H9 (cell line): Measurements from ENCODE around the gene TTC23L. TPM values are rescaled to one million over a fixed set of nuclear protein-coding genes. Genes with fewer than 3 reads are reported as not detected.

Experiments
- DNase-seq: peaks from one replicate; pipeline ENCODE4 v3.0.0-alpha.2; 2017
- H2AFZ ChIP-seq: one replicate; pipeline ENCODE4 v1.6.1; 2013; ENCODE audit warnings: mild to moderate bottlenecking, low read length, control low read depth, moderate library complexity
- H2AK5ac ChIP-seq: 2 replicates; pipeline ENCODE4 v1.6.1; 2013; ENCODE audit warnings: low read length, control low read depth, mixed read lengths; ENCODE audit not compliant: insufficient read length
- H2BK120ac ChIP-seq: one replicate; pipeline ENCODE4 v1.6.1; 2013; ENCODE audit warnings: low read depth, mild to moderate bottlenecking, low read length, control low read depth, inconsistent platforms; ENCODE audit not compliant: poor library complexity, severe bottlenecking
- H2BK12ac ChIP-seq: 2 replicates; pipeline ENCODE4 v1.6.1; 2013; ENCODE audit warnings: low read length, control low read depth, mixed read lengths, low read depth; ENCODE audit not compliant: insufficient read length
- H2BK15ac ChIP-seq: 2 replicates; pipeline ENCODE4 v1.6.1; 2013; ENCODE audit warnings: low read depth, low read length, control low read depth
- H2BK20ac ChIP-seq: one replicate; pipeline ENCODE4 v1.6.1; 2013; ENCODE audit warnings: low read depth, mild to moderate bottlenecking, low read length, control low read depth, inconsistent platforms; ENCODE audit not compliant: poor library complexity, severe bottlenecking
- H2BK5ac ChIP-seq: 2 replicates; pipeline ENCODE4 v1.6.1; 2013; ENCODE audit warnings: low read length, control low read depth, mixed read lengths; ENCODE audit not compliant: insufficient read length
- H3K14ac ChIP-seq: 2 replicates; pipeline ENCODE4 v1.6.1; 2013; ENCODE audit warnings: low read length, control low read depth; ENCODE audit not compliant: insufficient read depth
- H3K18ac ChIP-seq: 2 replicates; pipeline ENCODE4 v1.6.1; 2013; ENCODE audit warnings: low read depth, mild to moderate bottlenecking, mixed read lengths, low read length, control low read depth; ENCODE audit not compliant: insufficient read length
- H3K23ac ChIP-seq: 2 replicates; pipeline ENCODE4 v1.6.1; 2013; ENCODE audit warnings: low read length, control low read depth, mixed read lengths, low read depth; ENCODE audit not compliant: insufficient read length
- H3K23me2 ChIP-seq: 2 replicates; pipeline ENCODE4 v1.6.1; 2013; ENCODE audit warnings: low read depth, mild to moderate bottlenecking, mixed read lengths, low read length, control low read depth; ENCODE audit not compliant: insufficient read length, poor library complexity, severe bottlenecking
- H3K27ac ChIP-seq: 2 replicates; pipeline ENCODE4 v1.5.1; 2013; ENCODE audit warnings: low read length, control low read depth, mixed read lengths, low read depth; ENCODE audit not compliant: insufficient read length
- H3K27me3 ChIP-seq: 2 replicates; pipeline ENCODE4 v1.6.1; 2013; ENCODE audit warnings: low read length, control low read depth, inconsistent platforms; ENCODE audit not compliant: insufficient read depth
- H3K4ac ChIP-seq: 2 replicates; pipeline ENCODE4 v1.6.1; 2013; ENCODE audit warnings: low read depth, mild to moderate bottlenecking, control low read depth, inconsistent platforms, low read length, moderate library complexity
- H3K4me1 ChIP-seq: 2 replicates; pipeline ENCODE4 v1.6.1; 2013; ENCODE audit warnings: low read length, control low read depth, inconsistent platforms; ENCODE audit not compliant: insufficient read depth
- H3K4me2 ChIP-seq: 2 replicates; pipeline ENCODE4 v1.6.1; 2013; ENCODE audit warnings: low read length, control low read depth, mixed read lengths; ENCODE audit not compliant: insufficient read length, insufficient read depth
- H3K56ac ChIP-seq: 2 replicates; pipeline ENCODE4 v1.6.1; 2013; ENCODE audit warnings: low read depth, mild to moderate bottlenecking, mixed read lengths, low read length, control low read depth; ENCODE audit not compliant: insufficient read length
- H3K79me1 ChIP-seq: 2 replicates; pipeline ENCODE4 v1.6.1; 2013; ENCODE audit warnings: low read depth, mild to moderate bottlenecking, moderate library complexity, low read length, control low read depth, inconsistent platforms; ENCODE audit not compliant: insufficient read depth, poor library complexity, severe bottlenecking
- H3K79me2 ChIP-seq: 2 replicates; pipeline ENCODE4 v1.6.1; 2013; ENCODE audit warnings: low read length, control low read depth, inconsistent platforms; ENCODE audit not compliant: insufficient read depth
- H3K9ac ChIP-seq: 2 replicates; pipeline ENCODE4 v1.6.1; 2013; ENCODE audit warnings: low read length, control low read depth, mixed read lengths; ENCODE audit not compliant: insufficient read length; ENCODE audit errors: extremely low read depth
- H3K9me3 ChIP-seq: one replicate; pipeline ENCODE4 v1.6.1; 2013; ENCODE audit warnings: low read depth, low read length, inconsistent platforms; ENCODE audit not compliant: control insufficient read depth
- H3T11ph ChIP-seq: one replicate; pipeline ENCODE4 v1.6.1; 2013; ENCODE audit warnings: mild to moderate bottlenecking, low read length, control low read depth, inconsistent platforms
- H4K20me1 ChIP-seq: one replicate; pipeline ENCODE4 v1.6.1; 2013; ENCODE audit not compliant: control insufficient read depth, insufficient read length, insufficient read depth
- H4K5ac ChIP-seq: 2 replicates; pipeline ENCODE4 v1.6.1; 2013; ENCODE audit warnings: low read depth, mild to moderate bottlenecking, mixed read lengths, low read length, control low read depth; ENCODE audit not compliant: insufficient read length
- H4K8ac ChIP-seq: replicated peaks from 2 replicates; pipeline ENCODE4 v1.6.1; 2013; ENCODE audit warnings: low read length, control low read depth, mixed read lengths, low read depth; ENCODE audit not compliant: insufficient read length
- H4K91ac ChIP-seq: 2 replicates; pipeline ENCODE4 v1.6.1; 2013; ENCODE audit warnings: low read depth, mild to moderate bottlenecking, moderate library complexity, mixed read lengths, low read length, control low read depth; ENCODE audit not compliant: insufficient read length
- H3K27ac Mint-ChIP-seq, 3 experiments: 2 replicates in 2 of 3; 3 replicates in 1 of 3; pipeline ENCODE4 v1.8.0; 2020 to 2021; ENCODE audit warnings: mixed read lengths in 3 of 3, mild to moderate bottlenecking in 1 of 3, moderate library complexity in 1 of 3
- H3K27me3 Mint-ChIP-seq: 2 replicates; pipeline ENCODE4 v1.8.0; 2021; ENCODE audit warnings: low read depth, mild to moderate bottlenecking, moderate library complexity, mixed read lengths
- H3K36me3 Mint-ChIP-seq, 3 experiments: 2 replicates in 2 of 3; 3 replicates in 1 of 3; pipeline ENCODE4 v1.8.0; 2020 to 2021; ENCODE audit warnings: low read depth in 3 of 3, mixed read lengths in 3 of 3; ENCODE audit not compliant: insufficient read depth in 1 of 3
- H3K4me1 Mint-ChIP-seq, 2 experiments: 2 replicates each; pipeline ENCODE4 v1.8.0; 2020; ENCODE audit warnings: mixed read lengths in 2 of 2
- H3K4me3 Mint-ChIP-seq, 2 experiments: 2 replicates in 1 of 2; 3 replicates in 1 of 2; pipeline ENCODE4 v1.8.0; 2020 to 2021; ENCODE audit warnings: mild to moderate bottlenecking in 2 of 2, mixed read lengths in 2 of 2, moderate library complexity in 1 of 2
- H3K9me3 Mint-ChIP-seq, 2 experiments: 2 replicates in 1 of 2; 3 replicates in 1 of 2; pipeline ENCODE4 v1.8.0; 2020; ENCODE audit warnings: mild to moderate bottlenecking in 2 of 2, mixed read lengths in 2 of 2, moderate library complexity in 1 of 2
- WGBS: extraction: QIAGEN DNeasy Blood & Tissue Kit; methylation state at CpG from one replicate; pipeline ENCODE4 v1.1.7; 2013; ENCODE audit warnings: missing lambda C conversion rate, low lambda C conversion rate, mixed read lengths; ENCODE audit not compliant: insufficient read length; ENCODE audit errors: extremely low coverage; 5-methylcytosine and 5-hydroxymethylcytosine counted together
- total RNA-seq: library from RNA; stranded (reverse); gene quantifications from 2 replicates; pipeline ENCODE4 v1.2.1, GENCODE V29; 2021
- TF ChIP-seq, protein P1 (sequence below): fragments of 200-600 bp; sonication (generic); conservative IDR thresholded peaks from 3 replicates; pipeline ENCODE4 v1.8.0; 2021; ENCODE audit warnings: antibody characterized with exemption, mild to moderate bottlenecking

The TTC23L gene
- total RNA-seq, 1 experiment from 2014 or later: 0.96 TPM

DNA sequence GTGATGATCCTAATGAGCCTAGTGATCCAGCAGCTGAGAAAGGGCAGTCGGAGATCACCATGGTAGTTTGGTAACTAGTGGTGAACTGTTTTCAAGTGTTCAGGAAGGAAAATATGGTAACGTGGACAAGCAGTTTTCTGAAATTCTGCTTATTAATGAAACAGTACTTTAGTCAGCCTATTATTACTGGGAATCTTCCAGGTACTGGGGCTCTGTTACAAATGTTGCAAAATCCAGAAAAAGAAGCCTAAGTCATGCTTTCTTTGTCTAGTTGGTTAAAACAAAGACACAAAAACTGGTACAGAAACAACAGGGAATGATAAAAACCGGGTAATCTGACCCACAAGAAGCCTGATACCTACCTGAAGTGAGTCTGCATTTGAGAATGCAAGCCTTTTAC lies 18.2 kb downstream of the TTC23L start:
- H3K4me1 Mint-ChIP-seq: peaks cover 3% of the 10 kb centered on the region in 2 experiments; a peak in 2 of 4 replicates
- H4K8ac ChIP-seq: no peak overlapping the region
- H3K79me1 ChIP-seq: no peaks in the 10 kb centered on the region
- no peak overlapping the region for H2BK5ac ChIP-seq
- H4K5ac ChIP-seq: no peak overlapping the region
- peaks cover 2 to 4% (median 2%) of the 10 kb centered on the region in 3 experiments; a peak in 4 of 7 replicates for H3K36me3 Mint-ChIP-seq
- no peak overlapping the region for H2BK15ac ChIP-seq
- no peaks in the 10 kb centered on the region for H3K4me1 ChIP-seq
- H3K9ac ChIP-seq: no peak overlapping the region
- H2AFZ ChIP-seq: no peak overlapping the region
- no peaks in the 10 kb centered on the region for H3K9me3 ChIP-seq
- H3K23ac ChIP-seq: no peak overlapping the region
- H3K56ac ChIP-seq: no peak overlapping the region
- H3K4ac ChIP-seq: no peak overlapping the region
- no peak overlapping the region for H3K27ac ChIP-seq
- no peak overlapping the region for H2BK12ac ChIP-seq
- no peaks in the 10 kb centered on the region for H3K27me3 ChIP-seq
- H2BK20ac ChIP-seq: no peak overlapping the region
- H3K4me3 Mint-ChIP-seq: no peak overlapping the region
- no peak overlapping the region for H4K91ac ChIP-seq
- no peak overlapping the region for H3K27ac Mint-ChIP-seq
- H3K4me2 ChIP-seq: no peak overlapping the region
- H2AK5ac ChIP-seq: no peak overlapping the region
- H3K18ac ChIP-seq: no peak overlapping the region
- H3K14ac ChIP-seq: no peak overlapping the region
- H3T11ph ChIP-seq: no peak overlapping the region
- no peaks in the 10 kb centered on the region for H4K20me1 ChIP-seq
- H3K27me3 Mint-ChIP-seq: no peaks in the 10 kb centered on the region; the same call in 1 of the 2 replicates
- H2BK120ac ChIP-seq: no peak overlapping the region
- TF ChIP-seq, protein P1, sequence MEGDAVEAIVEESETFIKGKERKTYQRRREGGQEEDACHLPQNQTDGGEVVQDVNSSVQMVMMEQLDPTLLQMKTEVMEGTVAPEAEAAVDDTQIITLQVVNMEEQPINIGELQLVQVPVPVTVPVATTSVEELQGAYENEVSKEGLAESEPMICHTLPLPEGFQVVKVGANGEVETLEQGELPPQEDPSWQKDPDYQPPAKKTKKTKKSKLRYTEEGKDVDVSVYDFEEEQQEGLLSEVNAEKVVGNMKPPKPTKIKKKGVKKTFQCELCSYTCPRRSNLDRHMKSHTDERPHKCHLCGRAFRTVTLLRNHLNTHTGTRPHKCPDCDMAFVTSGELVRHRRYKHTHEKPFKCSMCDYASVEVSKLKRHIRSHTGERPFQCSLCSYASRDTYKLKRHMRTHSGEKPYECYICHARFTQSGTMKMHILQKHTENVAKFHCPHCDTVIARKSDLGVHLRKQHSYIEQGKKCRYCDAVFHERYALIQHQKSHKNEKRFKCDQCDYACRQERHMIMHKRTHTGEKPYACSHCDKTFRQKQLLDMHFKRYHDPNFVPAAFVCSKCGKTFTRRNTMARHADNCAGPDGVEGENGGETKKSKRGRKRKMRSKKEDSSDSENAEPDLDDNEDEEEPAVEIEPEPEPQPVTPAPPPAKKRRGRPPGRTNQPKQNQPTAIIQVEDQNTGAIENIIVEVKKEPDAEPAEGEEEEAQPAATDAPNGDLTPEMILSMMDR: no peak
- no CpG with 5 or more reads among the region's 3 CpGs for WGBS
- DNase-seq: no peak
- no peaks in the 10 kb centered on the region for H3K79me2 ChIP-seq
- H3K9me3 Mint-ChIP-seq: no peaks in the 10 kb centered on the region; a peak in 1 of 5 replicates
- no peaks in the 10 kb centered on the region for H3K23me2 ChIP-seq
